GM12801 (cell line): ENCODE data around the gene MYBBP1A.

Source experiments
- CTCF ChIP-seq: IDR thresholded peaks from one replicate; pipeline ENCODE4 v1.5.1; 2011; ENCODE audit warnings: control low read depth; ENCODE audit not compliant: insufficient read length; ENCODE audit errors: extremely low read depth

Gene MYBBP1A

GRCh38 chr17:4520894-4521600 lies 34.1 kb downstream of the MYBBP1A start:
- no peak for TF ChIP-seq CTCF

DNA sequence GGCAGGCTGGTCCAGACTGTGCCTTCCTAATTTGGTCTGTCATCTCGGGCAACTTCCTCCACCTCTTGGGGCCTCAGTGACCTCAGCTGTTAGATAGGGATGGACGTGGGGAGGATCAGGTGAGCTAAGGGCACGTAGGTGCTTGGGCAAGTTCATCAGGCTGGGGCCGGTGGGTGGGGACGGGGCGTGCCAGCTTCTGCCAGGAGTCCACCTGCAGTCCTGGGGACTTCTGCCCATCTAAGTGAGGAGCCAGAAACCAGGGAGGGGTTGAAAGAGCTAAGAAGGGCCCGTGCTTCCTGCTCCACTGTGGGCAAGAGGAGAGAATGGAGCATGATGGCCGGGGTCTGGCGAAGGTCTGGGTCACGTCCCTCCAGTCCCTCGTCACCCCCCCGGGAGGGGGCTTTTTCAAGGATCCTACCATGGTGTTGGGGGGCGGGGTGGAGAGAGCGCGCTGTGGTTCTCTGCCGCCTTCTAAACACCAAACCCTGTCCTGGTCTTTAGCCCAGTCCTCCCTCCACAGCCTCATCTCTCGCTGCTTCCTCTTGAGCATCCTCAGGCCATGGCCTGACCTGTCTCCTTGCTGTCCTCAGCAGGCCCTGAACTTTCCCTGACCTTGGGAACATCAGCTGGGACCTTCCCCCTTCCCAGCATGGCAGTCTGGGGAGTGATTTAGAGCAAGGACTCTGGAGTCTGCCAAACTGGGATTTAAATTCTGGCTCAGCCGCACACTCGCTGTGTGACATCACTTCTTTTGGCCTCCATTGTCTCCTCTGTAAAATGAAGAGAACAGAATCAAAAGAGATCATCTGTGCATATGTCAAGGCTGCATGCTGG lies 34.9 kb downstream of the MYBBP1A start:
- no peak for TF ChIP-seq CTCF

DNA sequence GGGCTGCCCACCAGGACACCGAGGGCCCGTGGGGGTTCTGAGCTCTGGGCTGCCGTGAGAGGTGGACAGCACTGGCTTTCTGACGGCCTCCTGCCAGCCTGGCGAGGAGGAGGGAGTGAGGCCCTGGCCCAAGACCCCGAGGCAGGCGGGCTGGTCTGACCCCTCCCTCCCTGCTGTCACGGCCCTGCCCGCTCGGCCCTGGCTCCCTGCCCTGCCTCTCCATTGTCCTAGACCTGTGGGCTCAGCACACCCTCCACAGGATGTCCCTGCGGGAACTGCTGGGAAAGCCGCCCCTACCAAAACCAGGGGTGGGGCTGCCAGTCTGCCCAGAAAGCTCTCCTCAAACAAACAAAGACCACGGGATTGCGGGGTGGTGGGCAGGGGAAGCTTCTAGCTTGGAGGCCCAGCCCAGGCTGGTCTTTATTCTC lies 35.8 kb downstream of the MYBBP1A start:
- TF ChIP-seq CTCF, result no peak

GRCh38 chr17:4518901-4519300 lies 36.3 kb downstream of the MYBBP1A start:
- TF ChIP-seq CTCF, result no peak

DNA sequence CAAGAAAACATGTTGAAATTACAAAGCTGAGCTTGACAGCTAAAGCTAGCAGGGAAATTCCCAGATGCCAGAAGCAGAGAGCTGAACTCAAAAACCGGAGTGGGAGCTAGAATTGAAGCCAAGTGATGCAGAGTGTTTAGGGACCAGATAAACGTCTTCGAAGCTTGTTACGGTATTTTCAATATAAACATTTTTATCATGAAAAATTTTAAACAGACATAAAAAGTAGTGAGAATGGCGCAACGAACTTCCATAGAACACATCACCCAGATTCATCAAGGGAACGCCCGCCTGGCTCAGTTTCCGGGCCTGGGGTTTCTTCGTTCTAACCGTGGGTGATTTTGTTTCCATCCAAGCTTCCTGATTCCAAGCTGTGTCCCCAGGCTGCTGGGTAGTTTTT lies 38.4 kb downstream of the MYBBP1A start:
- no peak for TF ChIP-seq CTCF

GRCh38 chr17:4515501-4515900 lies 39.7 kb downstream of the MYBBP1A start:
- TF ChIP-seq CTCF, result no peak

GRCh38 chr17:4514779-4515178 lies 40.4 kb downstream of the MYBBP1A start:
- TF ChIP-seq CTCF, result no peak
